Esophagus squamous epithelium (tissue), 4 donors: ENCODE measurements around the gene ZNF565.

ENCODE experiments used
- CTCF ChIP-seq, 6 experiments: fragments of 450-650 bp in 4 of 6; fragments of 200-600 bp in 2 of 6; sonication (generic) in 2 of 6; IDR thresholded peaks; one replicate each; pipeline ENCODE4 v1.5.1; 2016 to 2019; ENCODE audit warnings: antibody characterized with exemption in 6 of 6, mild to moderate bottlenecking in 4 of 6, moderate library complexity in 4 of 6
- POLR2A ChIP-seq, 4 donors: fragments of 450-650 bp; IDR thresholded peaks; one replicate each; pipeline ENCODE4 v1.6.1; 2017; ENCODE audit warnings: antibody characterized with exemption in 4 of 4, mild to moderate bottlenecking in 4 of 4, moderate library complexity in 3 of 4

GRCh38 chr19:36245210-36246005 lies 30.9 kb upstream of the ZNF565 start:
- no peak for TF ChIP-seq CTCF (IDR thresholded peaks at IDR 0.05)
- no peak for TF ChIP-seq POLR2A (IDR thresholded peaks at IDR 0.05)
